ENCODE measurements around the gene PIK3IP1.

Gene PIK3IP1

GRCh38 chr22:31292236-31292989 is at the start of gene PIK3IP1:
Gene PIK3IP1 (minus strand): TSS chr22:31292488. CDS start chr22:31292344, 144 bp downstream.
- TF ChIP-seq OSR1 (CRISPR knock-in tag; IDR thresholded peaks at IDR 0.05), result no peak
- no peak for TF ChIP-seq CSDC2 (CRISPR knock-in tag; IDR thresholded peaks at IDR 0.05)
- TF ChIP-seq ISL1 (CRISPR knock-in tag; IDR thresholded peaks at IDR 0.05), result no peak
- no peak for TF ChIP-seq TSHZ2 (CRISPR knock-in tag; IDR thresholded peaks at IDR 0.05)
- TF ChIP-seq SNAI2 (CRISPR knock-in tag; IDR thresholded peaks at IDR 0.05), result no peak
- no peak for TF ChIP-seq PATZ1 (CRISPR knock-in tag; IDR thresholded peaks at IDR 0.05; ENCODE audit: borderline replicate concordance)
- no peak for TF ChIP-seq TCF4 (CRISPR knock-in tag; IDR thresholded peaks at IDR 0.05; ENCODE audit: borderline replicate concordance)
- TF ChIP-seq ZNF70 (CRISPR knock-in tag; IDR thresholded peaks at IDR 0.05), result no peak
- TF ChIP-seq PPARA (CRISPR knock-in tag; IDR thresholded peaks at IDR 0.05; ENCODE audit: borderline replicate concordance), result no peak
- TF ChIP-seq ZC3H10 (CRISPR knock-in tag; IDR thresholded peaks at IDR 0.05), result no peak
- TF ChIP-seq POU6F1 (CRISPR knock-in tag; IDR thresholded peaks at IDR 0.05; ENCODE audit: borderline replicate concordance, low read depth), result no peak
- TF ChIP-seq ZFP30 (CRISPR knock-in tag; IDR thresholded peaks at IDR 0.05), result no peak
- peak; percentile 80 for ATAC-seq

- TF ChIP-seq GLIS3 (CRISPR knock-in tag; IDR thresholded peaks at IDR 0.05) (no peak), ESRRG (CRISPR knock-in tag; IDR thresholded peaks at IDR 0.05) (no peak), ZFP30 (CRISPR knock-in tag; IDR thresholded peaks at IDR 0.05) (no peak), ZFP3 (CRISPR knock-in tag; IDR thresholded peaks at IDR 0.05) (no peak), ZNF565 (CRISPR knock-in tag; conservative IDR thresholded peaks at IDR 0.05; ENCODE audit: low read depth) (no peak), CSDC2 (CRISPR knock-in tag; IDR thresholded peaks at IDR 0.05) (no peak), ARNTL (CRISPR knock-in tag; IDR thresholded peaks at IDR 0.05; ENCODE audit: borderline replicate concordance, low read depth) (no peak), TSHZ2 (CRISPR knock-in tag; IDR thresholded peaks at IDR 0.05) (no peak), CREB5 (CRISPR knock-in tag; IDR thresholded peaks at IDR 0.05; ENCODE audit: low read depth) (no peak), ZNF70 (CRISPR knock-in tag; IDR thresholded peaks at IDR 0.05) (no peak), ZNF8 (CRISPR knock-in tag; IDR thresholded peaks at IDR 0.05) (no peak), POU6F1 (CRISPR knock-in tag; IDR thresholded peaks at IDR 0.05; ENCODE audit: borderline replicate concordance, low read depth) (no peak), SNAI2 (CRISPR knock-in tag; IDR thresholded peaks at IDR 0.05) (no peak), PPARA (CRISPR knock-in tag; IDR thresholded peaks at IDR 0.05; ENCODE audit: borderline replicate concordance) (no peak), ZC3H10 (CRISPR knock-in tag; IDR thresholded peaks at IDR 0.05) (no peak)
- no peak for ATAC-seq
Measured at GRCh38 chr22:31341386-31342088, 49.2 kb upstream of the PIK3IP1 start.

Measured in SK-N-SH treated with all-trans-retinoic acid at 6 μM for 48 hours (cell line).